ENCODE data around the gene NREP.
A peak's percentile ranks its signal among the peaks of the same experiment; 100 is the strongest.

The NREP gene

GRCh38 chr5:111792471-111793058 is 35.6 kb upstream of the NREP start:
- no peak for TF ChIP-seq CTCF (conservative IDR thresholded peaks at IDR 0.05; ENCODE audit: low read depth)
- POLR2A ChIA-PET (ENCODE audit: low non-redundant PET): no interaction called here
- DNase-seq (ENCODE audit: low spot score): no peak
- CTCF ChIA-PET: no interaction called here
- no peak overlapping the region for H3K27ac ChIP-seq

- DNase-seq (ENCODE audit: low spot score): no peak
- ChIA-PET POLR2A (ENCODE audit: low non-redundant PET) (no interaction called here), CTCF (no interaction called here)
- H3K27ac ChIP-seq: no peak overlapping the region
- TF ChIP-seq CTCF (conservative IDR thresholded peaks at IDR 0.05; ENCODE audit: low read depth): no peak
These were observed 33.3 kb upstream of the NREP start for GRCh38 chr5:111790295-111790694.

GRCh38 chr5:111787006-111787405 is 30.0 kb upstream of the NREP start:
- no peak overlapping the region for H3K27ac ChIP-seq
- DNase-seq (ENCODE audit: low spot score): no peak
- CTCF ChIA-PET: no interaction called here
- no peak for TF ChIP-seq CTCF (conservative IDR thresholded peaks at IDR 0.05; ENCODE audit: low read depth)
- POLR2A ChIA-PET (ENCODE audit: low non-redundant PET): no interaction called here

GRCh38 chr5:111784491-111785181 is 27.6 kb upstream of the NREP start:
- no peak overlapping the region for H3K27ac ChIP-seq
- ChIA-PET POLR2A (ENCODE audit: low non-redundant PET) (no interaction called here), CTCF (no interaction called here)
- no peak for TF ChIP-seq CTCF (conservative IDR thresholded peaks at IDR 0.05; ENCODE audit: low read depth)
- DNase-seq (ENCODE audit: low spot score): no peak

- CTCF ChIA-PET: no interaction called here
- H3K27ac ChIP-seq: no peak overlapping the region
- DNase-seq (ENCODE audit: low spot score): peak; percentile 17
- POLR2A ChIA-PET (ENCODE audit: low non-redundant PET): no interaction called here
- no peak for TF ChIP-seq CTCF (conservative IDR thresholded peaks at IDR 0.05; ENCODE audit: low read depth)
These were observed 26.5 kb upstream of the NREP start for GRCh38 chr5:111783537-111783936.

- H3K27ac ChIP-seq: no peak overlapping the region
- no peak for TF ChIP-seq CTCF (conservative IDR thresholded peaks at IDR 0.05; ENCODE audit: low read depth)
- ChIA-PET CTCF (no interaction called here), POLR2A (ENCODE audit: low non-redundant PET) (no interaction called here)
- peak; percentile 51 for DNase-seq (ENCODE audit: low spot score)
These were observed 25.2 kb upstream of the NREP start for GRCh38 chr5:111782216-111782615.

All from RWPE1 (cell line).